Measurements from ENCODE around the gene SFT2D2. TPM values are rescaled to one million over a fixed set of nuclear protein-coding genes. Genes with fewer than 3 reads are reported as not detected.

Gene SFT2D2
- total RNA-seq, result 19.6 and 20.9 TPM in 2 replicates

DNA sequence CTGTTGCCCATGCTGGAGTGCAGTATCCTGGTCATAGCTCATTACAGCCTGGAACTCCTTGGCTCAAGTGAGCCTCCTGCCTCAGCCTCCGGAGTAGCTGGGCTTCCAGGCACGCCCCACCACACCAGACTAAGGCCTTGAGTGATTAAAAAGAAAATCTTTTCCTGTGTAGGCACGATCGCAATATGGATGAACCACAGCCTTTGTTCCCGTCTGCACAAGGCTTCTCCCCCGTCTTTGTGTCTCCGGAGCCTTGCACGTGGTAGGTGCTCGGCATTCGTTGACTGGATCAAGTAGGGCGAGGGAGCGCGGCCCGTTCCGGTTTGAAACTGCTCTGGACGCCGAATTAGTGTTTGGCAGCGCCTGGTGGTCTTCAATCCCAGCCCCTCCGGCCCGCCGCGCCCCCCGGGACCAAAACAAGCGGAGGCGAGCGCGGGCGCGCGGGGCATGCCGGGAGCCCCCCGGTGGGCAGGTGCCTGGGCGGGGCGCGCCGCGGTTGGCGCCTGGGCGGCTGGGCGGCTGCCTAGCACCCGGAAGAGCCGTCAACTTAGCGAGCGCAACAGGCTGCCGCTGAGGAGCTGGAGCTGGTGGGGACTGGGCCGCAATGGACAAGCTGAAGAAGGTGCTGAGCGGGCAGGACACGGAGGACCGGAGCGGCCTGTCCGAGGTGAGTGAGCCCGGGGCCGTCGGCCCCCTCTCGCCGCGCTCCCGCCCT is at the start of gene SFT2D2:
Gene SFT2D2, plus strand, starts transcription at position 529 of the 715 bp plus-strand sequence. Its CDS starts 76 bp downstream, at position 605.

DNA sequence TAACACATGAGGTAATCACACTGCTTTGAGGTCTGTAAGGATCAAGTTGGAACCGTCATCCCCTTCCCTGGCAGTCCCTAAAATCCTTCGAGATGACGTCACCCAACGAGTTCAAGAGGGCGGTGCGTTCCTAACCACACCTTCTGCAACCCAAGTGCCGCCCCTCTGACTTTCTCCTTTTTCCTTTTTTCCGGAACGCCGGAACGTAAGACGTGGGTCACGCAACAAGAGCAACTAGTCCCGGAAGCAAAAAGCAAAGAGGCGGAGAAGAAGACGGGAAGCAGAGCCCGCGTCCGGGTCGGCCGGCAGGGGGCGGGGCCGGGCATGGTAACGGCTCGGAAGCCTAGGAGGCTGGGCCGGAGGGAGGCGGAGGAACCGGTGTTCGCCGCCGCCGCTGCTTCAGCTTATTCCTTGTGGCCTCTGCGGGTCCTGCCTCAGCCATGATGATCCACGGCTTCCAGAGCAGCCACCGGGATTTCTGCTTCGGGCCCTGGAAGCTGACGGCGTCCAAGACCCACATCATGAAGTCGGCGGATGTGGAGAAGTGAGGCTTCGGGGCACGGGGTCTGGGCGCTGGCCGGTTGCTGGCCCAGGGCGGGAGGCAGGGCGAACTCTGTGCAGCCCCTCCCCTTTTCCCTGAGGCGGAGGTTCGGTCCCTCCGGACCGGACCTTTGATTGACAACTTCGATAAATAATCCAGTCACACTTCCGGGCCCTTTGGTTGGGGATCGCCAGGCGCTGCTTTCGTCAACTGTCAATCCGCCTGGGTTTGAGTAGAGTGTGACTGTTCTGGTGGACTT is 47.0 kb upstream of the SFT2D2 start, which contains the start of gene TIPRL:
Gene TIPRL, plus strand, starts transcription at position 325 of the 800 bp plus-strand sequence. Its CDS starts 116 bp downstream, at position 441.

DNA sequence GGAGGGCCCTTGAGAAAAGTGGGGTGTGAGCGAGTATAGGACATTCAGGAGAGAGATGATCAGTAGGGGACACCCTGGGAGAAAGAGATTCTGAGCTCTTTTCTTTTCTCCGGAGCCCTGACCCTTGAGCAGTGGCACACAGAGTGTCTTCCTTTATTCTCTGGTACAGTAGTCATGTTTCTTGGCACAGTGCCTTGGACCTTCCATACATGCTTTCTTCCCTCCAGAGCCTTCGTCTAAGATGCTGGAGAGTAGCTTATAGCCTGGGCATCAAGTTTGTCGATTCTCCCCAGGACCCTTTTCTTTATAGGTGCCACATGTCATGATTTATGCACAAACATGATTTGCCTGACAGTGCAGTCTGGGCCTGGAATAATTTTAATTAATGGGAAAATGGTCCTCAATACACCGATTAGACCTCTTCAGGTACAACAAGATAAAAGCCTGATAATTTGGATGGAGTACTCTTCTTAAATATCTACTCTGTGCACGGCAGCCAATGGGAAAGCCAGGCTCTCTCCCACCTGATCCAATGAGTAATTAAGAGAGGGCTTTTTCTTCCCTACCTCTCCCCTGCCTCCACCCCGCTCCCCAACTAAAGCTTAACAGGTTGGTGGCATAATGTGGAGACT is 54.6 kb downstream of the SFT2D2 start, which contains the start of gene TBX19:
Gene TBX19, plus strand, starts transcription at position 582 of the 632 bp plus-strand sequence. CDS start 214 bp downstream, outside the sequence.

Other genes starting within 250 kb of the SFT2D2 start
- 4.9 and 9.2 TPM in 2 replicates for gene GPR161, start 89.1 kb upstream of the SFT2D2 start, total RNA-seq
- 27.6 and 36.6 TPM in 2 replicates for gene TIPRL, start 47.0 kb upstream of the SFT2D2 start, total RNA-seq
- 0.29 and 1.1 TPM in 2 replicates for gene TBX19, start 54.9 kb downstream of the SFT2D2 start, total RNA-seq

Data from myometrial cell (primary cell).